Activated T-helper 2 cell treated with anti-CD3 and anti-CD28 coated beads, Interferon-gamma antibody, Interleukin-2, Interleukin-4, amounts not matched to agents 10 μg/mL and 5 μg/mL and 100 μg/mL, durations not matched to agents 14 hours and 24 hours and 36 hours (primary cell): ENCODE data around the gene SESN1. TPM values are rescaled to one million over a fixed set of nuclear protein-coding genes. Genes with fewer than 3 reads are reported as not detected.
"Not testable (repeated sequence)": the region's sequence is repeated elsewhere in the genome, so short reads cannot be mapped to it uniquely, and the experiment has no call there.

Experiments used
- DNase-seq: peaks from one replicate; pipeline ENCODE4 v3.0.0; 2021; ENCODE audit warnings: low spot score
- H3K27ac Mint-ChIP-seq: one replicate; pipeline ENCODE4 v1.8.0; 2021; ENCODE audit warnings: mixed read lengths
- H3K27me3 Mint-ChIP-seq: one replicate; pipeline ENCODE4 v1.8.0; 2021; ENCODE audit warnings: low read depth, mixed read lengths
- H3K36me3 Mint-ChIP-seq: one replicate; pipeline ENCODE4 v1.8.0; 2021; ENCODE audit warnings: low read depth, mixed read lengths
- H3K4me1 Mint-ChIP-seq: one replicate; pipeline ENCODE4 v1.8.0; 2021; ENCODE audit warnings: low read depth, mixed read lengths
- H3K4me3 Mint-ChIP-seq: one replicate; pipeline ENCODE4 v1.8.0; 2021; ENCODE audit warnings: low read depth, mild to moderate bottlenecking, moderate library complexity, mixed read lengths
- H3K9me3 Mint-ChIP-seq: one replicate; pipeline ENCODE4 v1.8.0; 2021; ENCODE audit warnings: mixed read lengths
- intact Hi-C: fragments of 100-400 bp; cut with micrococcal nuclease; formaldehyde crosslinking; loops from one replicate; pipeline ENCODE4 v1.15.1; 2023
- total RNA-seq: library from RNA; stranded (reverse); gene quantifications from 2 replicates; pipeline ENCODE4 v1.2.3, GENCODE V29; 2022

The SESN1 gene
- total RNA-seq, 1 donor from 2014 or later: 7.3 TPM

DNA sequence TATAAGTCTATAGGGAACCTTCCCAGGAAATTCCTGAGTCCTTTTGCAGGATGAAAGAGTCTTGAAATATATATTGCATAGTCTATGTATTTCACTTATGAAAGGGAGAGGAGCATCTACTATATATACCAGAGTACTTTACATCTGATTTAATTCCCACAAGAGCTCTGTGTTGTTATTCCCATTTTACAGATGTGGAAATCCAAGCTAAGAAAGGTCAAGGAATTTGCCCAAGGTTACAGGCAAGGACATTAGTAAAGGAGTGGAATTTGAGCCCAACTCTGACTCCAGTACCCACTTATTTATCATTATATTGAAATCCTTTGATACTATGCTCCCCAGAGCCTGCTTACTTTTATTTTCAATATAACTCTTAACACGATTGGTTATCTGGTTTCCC lies 2.6 kb downstream of the SESN1 start:
- Mint-ChIP-seq H3K27me3 (no peaks in the 10 kb centered on the region), H3K4me1 (peaks cover 29% of the 10 kb centered on the region), H3K4me3 (peak overlapping the region; percentile 59), H3K27ac (no peak overlapping the region), H3K9me3 (no peaks in the 10 kb centered on the region), H3K36me3 (peaks cover 3% of the 10 kb centered on the region)
- intact Hi-C loops: loop anchor here (10.0 kb wide), 2 partner anchors 363 to 1783 kb away; partner anchors contain the start of genes AMD1 and MICAL1
- no peak for DNase-seq

DNA sequence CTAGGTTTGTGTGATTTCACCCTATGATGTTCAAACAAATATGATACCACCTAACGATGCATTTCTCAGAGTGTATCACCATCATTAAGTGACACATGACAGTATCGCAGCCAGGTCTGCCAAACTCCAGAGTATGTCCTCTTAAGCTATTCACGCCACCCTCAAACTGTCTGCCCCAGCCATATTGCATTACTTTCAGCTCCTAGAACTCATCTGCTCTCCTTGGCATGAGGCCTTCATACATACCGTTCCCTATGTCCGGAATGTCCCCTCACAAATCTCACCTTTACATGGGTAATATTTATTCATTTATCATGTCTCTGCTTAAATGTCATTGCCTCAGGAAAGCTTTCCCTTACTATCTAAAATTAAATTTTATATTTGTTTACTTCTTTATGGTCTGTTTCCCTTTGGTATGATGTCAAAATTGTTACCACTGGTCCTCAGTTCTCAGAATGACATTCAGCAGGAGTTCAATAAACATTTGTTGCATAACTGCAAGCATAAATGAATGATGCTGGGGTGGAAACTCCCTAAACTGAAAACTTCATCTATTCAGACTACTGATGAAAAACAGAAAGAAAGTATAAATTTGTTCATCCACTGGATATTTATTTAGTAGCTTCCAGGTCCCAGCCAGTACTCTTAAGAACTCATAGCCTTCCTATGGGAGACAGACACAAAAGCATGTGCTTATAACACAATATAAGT lies 3.2 kb downstream of the SESN1 start:
- Mint-ChIP-seq H3K27me3 (no peaks in the 10 kb centered on the region), H3K27ac (no peak overlapping the region), H3K4me3 (peak overlapping the region; percentile 59), H3K4me1 (peaks cover 25% of the 10 kb centered on the region), H3K9me3 (no peaks in the 10 kb centered on the region), H3K36me3 (peaks cover 3% of the 10 kb centered on the region)
- intact Hi-C loops: loop anchor here (10.0 kb wide), 2 partner anchors 363 to 1783 kb away; partner anchors contain the start of genes AMD1 and MICAL1
- no peak for DNase-seq

DNA sequence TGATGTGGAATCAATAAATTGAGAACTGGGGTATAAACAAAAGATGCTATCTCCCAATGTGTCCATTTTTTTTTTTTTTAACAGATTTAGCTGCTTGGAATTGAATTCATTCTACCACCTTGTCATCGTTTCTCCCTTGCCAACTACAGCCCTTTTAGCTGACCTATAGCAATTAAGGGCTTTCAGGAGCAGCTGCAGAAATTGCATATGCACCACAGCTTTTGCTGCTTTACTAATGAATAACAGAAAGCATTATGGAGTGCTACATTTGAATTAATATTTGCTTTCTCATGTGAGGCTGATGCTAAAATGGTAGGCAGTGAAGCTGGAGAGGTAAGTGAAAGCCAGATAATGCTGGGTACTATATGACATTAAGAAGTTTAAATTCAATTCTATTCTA lies 5.7 kb downstream of the SESN1 start:
- intact Hi-C loops: no loop called here
- no peak for DNase-seq
- H3K4me1 Mint-ChIP-seq: peaks cover 21% of the 10 kb centered on the region
- H3K36me3 Mint-ChIP-seq: peaks cover 3% of the 10 kb centered on the region
- no peaks in the 10 kb centered on the region for H3K27me3 Mint-ChIP-seq
- no peaks in the 10 kb centered on the region for H3K9me3 Mint-ChIP-seq
- H3K27ac Mint-ChIP-seq: no peak overlapping the region
- no peak overlapping the region for H3K4me3 Mint-ChIP-seq

DNA sequence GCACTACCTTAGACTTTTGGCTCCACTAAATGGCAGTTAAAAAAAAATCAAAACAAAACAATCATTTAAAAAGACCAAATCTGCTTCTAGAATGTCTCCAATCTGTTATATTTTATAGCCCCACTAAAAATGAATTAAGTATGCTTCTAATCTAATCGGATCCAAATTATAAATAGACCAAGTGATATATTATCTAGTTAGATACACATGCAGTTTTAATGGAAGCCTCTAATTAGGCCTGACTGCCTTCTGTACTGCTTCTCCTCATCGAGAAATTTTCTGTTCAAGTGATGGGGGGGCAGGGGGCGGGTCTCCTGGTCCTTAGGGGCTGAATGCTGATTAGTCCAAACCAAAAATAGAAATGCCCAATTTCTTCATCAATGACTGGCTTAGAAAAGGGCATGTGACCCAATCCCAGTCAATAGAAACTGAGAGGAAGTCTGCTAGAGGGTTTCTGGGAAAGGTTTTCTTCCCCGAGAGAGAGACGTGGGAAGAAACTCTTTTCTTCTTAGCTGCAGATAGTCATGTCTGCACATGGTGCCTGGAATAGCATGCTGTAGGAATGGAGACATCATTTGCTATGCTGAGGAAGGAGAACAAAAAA lies 6.9 kb downstream of the SESN1 start:
- intact Hi-C loops: no loop called here
- peaks cover 22% of the 10 kb centered on the region for H3K4me1 Mint-ChIP-seq
- H3K27ac Mint-ChIP-seq: no peak overlapping the region
- no peaks in the 10 kb centered on the region for H3K27me3 Mint-ChIP-seq
- DNase-seq: no peak
- no peak overlapping the region for H3K4me3 Mint-ChIP-seq
- H3K36me3 Mint-ChIP-seq: peaks cover 3% of the 10 kb centered on the region
- no peaks in the 10 kb centered on the region for H3K9me3 Mint-ChIP-seq

DNA sequence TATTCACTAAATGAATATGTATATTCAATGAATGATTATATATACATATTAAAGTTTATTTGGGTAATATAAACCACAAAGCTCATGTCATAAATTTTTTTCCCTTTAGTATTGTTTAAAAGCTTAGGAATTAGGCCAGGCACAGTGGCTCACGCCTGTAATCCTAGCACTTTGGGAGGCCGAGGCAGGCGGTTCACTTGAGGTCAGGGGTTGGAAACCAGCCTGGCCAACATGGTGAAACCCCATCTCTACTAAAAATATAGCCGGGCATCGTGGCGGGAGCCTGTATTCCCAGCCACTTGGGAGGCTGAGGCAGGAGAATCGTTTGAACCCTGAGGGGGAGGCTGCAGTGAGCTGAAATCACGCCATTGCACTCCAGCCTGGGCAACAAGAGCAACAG lies 10.5 kb downstream of the SESN1 start:
- H3K4me3 Mint-ChIP-seq, intact Hi-C loops, H3K36me3 Mint-ChIP-seq, H3K27ac Mint-ChIP-seq, H3K9me3 Mint-ChIP-seq, DNase-seq, H3K27me3 Mint-ChIP-seq: not testable (repeated sequence)
- peaks cover 11% of the 10 kb centered on the region for H3K4me1 Mint-ChIP-seq

DNA sequence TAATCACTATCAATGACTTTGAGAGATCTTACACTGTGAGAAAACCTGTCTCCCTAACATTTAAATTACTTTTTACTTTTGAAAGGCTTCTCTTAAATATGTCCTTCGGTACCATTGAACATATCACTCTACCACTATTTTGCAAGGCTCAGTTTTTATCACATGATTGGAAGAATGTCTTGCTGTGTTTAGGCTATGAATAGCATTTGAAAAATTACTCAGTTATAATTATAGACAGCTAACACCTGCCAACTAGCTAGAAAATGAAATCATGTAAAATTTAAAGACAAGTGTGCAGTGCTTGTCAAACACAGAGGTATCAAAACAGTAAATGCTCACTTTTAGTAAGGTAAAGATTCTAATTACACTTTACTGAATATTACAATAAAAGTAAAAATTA lies 11.0 kb downstream of the SESN1 start:
- intact Hi-C loops: no loop called here
- H3K27me3 Mint-ChIP-seq: no peaks in the 10 kb centered on the region
- H3K36me3 Mint-ChIP-seq: peaks cover 3% of the 10 kb centered on the region
- no peak for DNase-seq
- H3K9me3 Mint-ChIP-seq: no peaks in the 10 kb centered on the region
- H3K4me1 Mint-ChIP-seq: peaks cover 11% of the 10 kb centered on the region
- H3K4me3 Mint-ChIP-seq: no peak overlapping the region
- H3K27ac Mint-ChIP-seq: no peak overlapping the region

DNA sequence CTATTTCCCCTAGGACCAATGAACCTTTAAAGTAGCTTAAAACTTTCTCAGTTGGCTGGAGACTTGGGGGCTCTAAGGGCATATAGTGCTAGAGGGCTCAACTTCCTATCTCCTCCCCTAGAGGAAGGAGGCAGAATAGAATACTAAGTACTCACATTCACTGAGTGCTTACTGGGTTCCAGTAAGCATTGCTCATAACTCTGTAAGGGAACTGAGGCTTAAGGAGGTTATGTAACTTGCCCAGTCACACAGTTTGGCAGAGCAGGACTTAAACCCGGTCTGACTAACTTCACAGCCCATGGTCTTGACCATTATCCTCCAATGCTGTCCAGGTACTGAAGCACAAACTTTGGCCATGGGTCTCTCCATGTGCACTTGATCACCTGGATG lies 12.5 kb downstream of the SESN1 start:
- no peak for DNase-seq
- Mint-ChIP-seq H3K27me3 (no peaks in the 10 kb centered on the region), H3K4me1 (peaks cover 11% of the 10 kb centered on the region), H3K36me3 (peaks cover under 1% of the 10 kb centered on the region), H3K4me3 (no peak overlapping the region), H3K27ac (no peak overlapping the region), H3K9me3 (no peaks in the 10 kb centered on the region)
- intact Hi-C loops: no loop called here

DNA sequence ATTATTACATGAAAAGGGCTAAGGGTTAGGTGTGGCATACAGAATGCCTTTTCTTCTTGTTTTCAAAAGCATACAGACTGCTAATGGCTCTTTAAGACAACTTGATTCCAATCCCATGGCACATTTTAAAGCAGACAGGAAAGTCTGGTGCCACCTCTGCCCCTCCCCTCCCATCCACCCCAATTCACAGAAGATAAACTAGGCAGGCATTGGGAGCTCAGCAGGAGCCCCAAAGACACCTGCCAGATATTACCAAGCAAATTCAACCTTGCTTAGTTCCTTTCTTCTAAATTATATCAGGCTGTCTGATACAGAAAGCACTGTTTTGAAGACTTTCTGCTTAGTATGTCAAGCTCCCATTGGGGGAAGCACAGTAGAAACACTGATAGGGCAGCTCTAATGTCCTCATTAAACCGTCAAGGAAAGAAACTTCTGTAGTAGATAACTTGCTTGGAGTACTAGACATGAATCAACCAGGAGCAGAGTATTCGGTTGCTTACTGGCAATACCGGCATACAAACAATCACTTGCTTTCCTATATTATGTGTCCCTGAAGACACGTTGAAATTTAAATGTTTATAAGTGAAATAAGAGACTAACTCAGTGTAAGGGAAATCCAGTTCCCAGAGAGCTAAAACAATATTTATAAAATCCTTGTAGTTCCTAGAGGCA lies 13.0 kb downstream of the SESN1 start:
- no peaks in the 10 kb centered on the region for H3K27me3 Mint-ChIP-seq
- H3K27ac Mint-ChIP-seq: no peak overlapping the region
- intact Hi-C loops: no loop called here
- no peak overlapping the region for H3K4me3 Mint-ChIP-seq
- DNase-seq: no peak
- no peaks in the 10 kb centered on the region for H3K36me3 Mint-ChIP-seq
- no peaks in the 10 kb centered on the region for H3K9me3 Mint-ChIP-seq
- peaks cover 12% of the 10 kb centered on the region for H3K4me1 Mint-ChIP-seq

DNA sequence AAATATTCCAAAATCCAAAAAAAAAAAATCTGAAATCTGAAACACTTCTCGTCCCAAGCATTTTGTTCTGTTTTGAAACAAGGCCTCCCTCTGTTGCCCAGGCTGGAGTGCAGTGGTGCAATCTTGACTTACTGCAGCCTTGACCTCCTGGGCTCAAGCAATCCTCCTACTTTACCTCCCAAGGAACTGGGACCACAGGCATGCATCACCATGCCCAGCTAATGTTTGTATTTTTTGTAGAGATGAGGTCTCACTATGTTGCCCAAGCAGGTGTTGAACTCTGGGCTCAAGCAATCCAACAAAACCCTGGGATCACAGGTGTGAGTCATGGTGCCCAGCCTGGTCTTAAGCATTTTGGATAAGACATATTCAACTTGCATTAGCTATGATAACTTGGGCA lies 13.6 kb downstream of the SESN1 start:
- H3K27me3 Mint-ChIP-seq: no peaks in the 10 kb centered on the region

DNA sequence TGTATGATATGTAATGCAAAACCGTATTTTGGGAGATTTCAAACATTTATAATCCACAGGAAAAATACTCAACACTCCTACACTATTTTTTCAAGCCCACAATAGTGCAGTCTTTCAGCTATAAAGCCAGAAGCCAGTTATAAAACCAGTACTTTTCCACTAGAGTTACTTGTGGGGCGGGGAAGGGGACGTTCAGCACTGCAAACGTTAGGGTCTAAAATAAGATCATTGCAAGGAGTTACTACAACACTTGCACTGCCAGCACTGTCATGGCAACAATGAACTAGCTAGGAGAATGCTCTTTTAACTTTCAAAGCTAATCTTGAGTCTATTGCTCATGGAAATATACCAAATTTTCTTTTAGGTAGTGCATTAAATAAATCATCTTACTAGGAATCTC lies 14.7 kb downstream of the SESN1 start:
- Mint-ChIP-seq H3K9me3 (no peaks in the 10 kb centered on the region), H3K27ac (no peak overlapping the region), H3K4me3 (no peak overlapping the region), H3K27me3 (peaks cover 2% of the 10 kb centered on the region), H3K36me3 (no peaks in the 10 kb centered on the region), H3K4me1 (peaks cover 12% of the 10 kb centered on the region)
- no peak for DNase-seq
- intact Hi-C loops: no loop called here

More for the DNA sequence above, 13.6 kb downstream of the SESN1 start:
- H3K4me1 Mint-ChIP-seq: peaks cover 12% of the 10 kb centered on the region
- H3K4me3 Mint-ChIP-seq: no peak overlapping the region
- H3K27ac Mint-ChIP-seq: no peak overlapping the region
- H3K9me3 Mint-ChIP-seq: no peaks in the 10 kb centered on the region
- H3K36me3 Mint-ChIP-seq: no peaks in the 10 kb centered on the region
- no peak for DNase-seq
- intact Hi-C loops: no loop called here

DNA sequence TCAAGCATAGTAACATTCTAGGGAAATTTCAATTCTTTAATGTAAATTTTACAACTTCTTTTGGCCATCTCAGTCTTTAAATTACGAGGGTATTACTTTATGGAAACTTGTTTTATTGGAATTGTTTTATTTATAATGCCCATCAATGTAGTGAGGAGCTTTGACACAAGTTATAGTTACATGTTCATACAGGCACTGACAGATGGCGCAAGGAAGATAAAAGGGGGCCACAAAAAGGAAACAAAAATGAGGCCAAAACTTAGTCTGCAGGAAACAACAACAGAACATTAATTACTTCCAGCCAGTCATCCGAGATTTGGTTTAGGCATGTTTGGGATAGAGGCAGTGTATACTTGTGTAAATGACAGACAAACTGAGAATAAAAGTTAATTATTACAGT lies 18.3 kb downstream of the SESN1 start:
- no peaks in the 10 kb centered on the region for H3K9me3 Mint-ChIP-seq
- peaks cover 13% of the 10 kb centered on the region for H3K4me1 Mint-ChIP-seq
- no peak overlapping the region for H3K4me3 Mint-ChIP-seq
- no peak overlapping the region for H3K27ac Mint-ChIP-seq
- no peaks in the 10 kb centered on the region for H3K36me3 Mint-ChIP-seq
- intact Hi-C loops: no loop called here
- H3K27me3 Mint-ChIP-seq: peaks cover 5% of the 10 kb centered on the region
- no peak for DNase-seq

DNA sequence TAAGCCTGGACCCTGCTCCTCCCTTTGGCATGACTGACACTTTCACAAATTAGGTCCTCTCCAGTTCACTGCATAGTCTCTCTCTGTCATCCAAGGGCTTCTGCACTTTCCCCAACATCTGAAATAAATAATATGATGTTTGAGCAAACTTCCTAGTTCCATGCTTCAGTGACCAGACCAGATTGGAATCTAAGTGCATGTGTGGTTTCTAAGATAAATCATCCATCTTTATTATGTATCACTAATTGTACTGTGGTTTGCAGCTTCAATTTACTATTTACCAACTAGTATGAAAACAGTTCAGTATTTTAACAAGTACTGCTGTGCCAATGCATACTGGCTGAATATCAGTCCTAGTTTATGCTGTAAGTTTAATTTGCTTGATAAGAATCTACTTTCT lies 18.7 kb downstream of the SESN1 start:
- Mint-ChIP-seq H3K36me3 (no peaks in the 10 kb centered on the region), H3K4me3 (no peak overlapping the region), H3K27ac (no peak overlapping the region), H3K9me3 (no peaks in the 10 kb centered on the region), H3K4me1 (peaks cover 17% of the 10 kb centered on the region), H3K27me3 (peaks cover 5% of the 10 kb centered on the region)
- intact Hi-C loops: no loop called here
- DNase-seq: no peak

DNA sequence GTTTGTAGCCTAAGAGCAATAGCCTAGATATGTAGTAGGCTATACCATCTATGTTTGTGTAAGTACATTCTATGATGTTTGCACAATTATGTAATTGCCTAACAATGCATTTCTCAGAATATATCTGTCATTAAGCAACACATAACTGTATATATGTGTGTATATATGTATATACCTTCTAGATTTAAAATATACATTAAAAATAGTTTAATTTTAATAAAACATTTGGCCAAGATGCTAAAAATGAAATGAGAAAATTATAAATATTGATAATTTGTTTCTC lies 20.6 kb downstream of the SESN1 start:
- Mint-ChIP-seq H3K4me1 (peaks cover 21% of the 10 kb centered on the region), H3K36me3 (no peaks in the 10 kb centered on the region), H3K27ac (no peak overlapping the region), H3K4me3 (no peak overlapping the region), H3K9me3 (no peaks in the 10 kb centered on the region), H3K27me3 (peaks cover 5% of the 10 kb centered on the region)
- DNase-seq: no peak
- intact Hi-C loops: loop anchor here (5.0 kb wide), 3 partner anchors 162 to 517 kb away; no protein-coding TSS in a partner anchor
